Suppressor macrophage treated with lipopolysaccharide for 4 hours (primary cell): ENCODE results near the gene IREB2.
"Not testable (repeated sequence)": the region's sequence is repeated elsewhere in the genome, so short reads cannot be mapped to it uniquely, and the experiment has no call there.

Source experiments
- DNase-seq: peaks from one replicate; pipeline ENCODE4 v3.0.0-alpha.2; 2020

Gene IREB2

GRCh38 chr15:78407608-78408354 is 30.2 kb upstream of the IREB2 start:
- DNase-seq, result no peak

DNA sequence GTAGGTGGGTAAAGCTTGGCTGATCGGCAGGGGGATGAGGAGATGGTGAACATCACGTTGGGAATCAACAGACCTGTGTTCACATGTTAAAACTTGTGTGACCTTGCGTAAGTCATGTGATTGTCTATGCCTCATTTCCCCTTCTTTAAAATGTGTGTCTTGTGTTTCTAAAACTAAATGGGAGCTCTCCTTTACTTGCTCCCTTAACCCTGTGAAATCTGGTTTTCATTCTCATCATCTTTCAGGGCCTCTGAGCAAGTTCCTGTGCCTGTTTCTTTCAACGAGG is 29.7 kb upstream of the IREB2 start:
- no peak for DNase-seq

GRCh38 chr15:78408961-78409360 is 29.1 kb upstream of the IREB2 start:
- DNase-seq, result no peak

DNA sequence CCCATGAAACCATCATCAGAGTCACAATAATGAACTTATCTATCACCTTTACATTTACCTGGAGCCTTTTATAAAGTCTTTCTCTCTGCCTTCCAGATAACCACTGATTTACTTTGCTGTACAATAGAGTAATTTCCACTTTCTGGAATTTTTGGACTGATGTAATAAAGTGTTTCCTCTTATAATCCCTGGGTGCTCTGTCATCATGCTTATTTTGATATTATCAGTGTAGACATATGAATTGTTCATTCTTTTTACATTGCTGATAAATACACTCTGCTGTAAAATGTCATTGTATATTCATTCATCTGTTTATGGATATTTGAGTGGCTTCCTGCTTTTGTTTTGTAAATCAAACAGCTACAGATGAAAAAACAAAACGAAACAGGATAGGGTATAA is 27.0 kb upstream of the IREB2 start:
- peak; percentile 28 for DNase-seq

DNA sequence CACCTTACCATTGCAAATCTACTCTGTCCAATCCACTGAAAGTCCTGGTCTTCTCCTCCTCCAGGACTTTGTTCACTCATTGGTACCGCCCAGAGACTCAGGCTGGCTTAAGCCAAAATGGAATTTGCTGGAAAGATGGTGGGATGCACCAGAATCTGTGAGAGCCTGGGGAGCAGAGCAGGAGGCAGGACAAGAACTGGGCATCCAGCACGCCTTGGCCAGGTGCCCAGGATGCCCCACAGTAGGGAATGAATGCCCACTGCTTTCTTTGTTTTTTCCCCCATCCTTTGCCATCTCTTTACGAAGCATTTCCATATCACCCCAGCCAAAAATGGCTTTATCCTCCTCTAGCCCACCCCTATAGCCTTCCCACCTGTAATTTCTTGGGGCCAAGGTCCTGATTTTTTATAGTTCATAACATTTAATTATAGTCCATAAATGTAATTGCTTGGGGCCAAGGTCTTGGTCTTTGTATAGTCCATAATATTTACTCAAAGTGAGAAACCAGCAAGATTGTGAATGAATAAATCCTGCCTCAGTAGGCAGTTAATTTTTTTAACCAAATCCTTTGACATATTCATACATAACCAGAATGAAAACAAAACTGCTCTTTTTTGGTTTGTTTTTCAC is 23.3 kb upstream of the IREB2 start:
- no peak for DNase-seq

- DNase-seq, result no peak
These were observed 22.7 kb upstream of the IREB2 start for GRCh38 chr15:78415284-78415683.

DNA sequence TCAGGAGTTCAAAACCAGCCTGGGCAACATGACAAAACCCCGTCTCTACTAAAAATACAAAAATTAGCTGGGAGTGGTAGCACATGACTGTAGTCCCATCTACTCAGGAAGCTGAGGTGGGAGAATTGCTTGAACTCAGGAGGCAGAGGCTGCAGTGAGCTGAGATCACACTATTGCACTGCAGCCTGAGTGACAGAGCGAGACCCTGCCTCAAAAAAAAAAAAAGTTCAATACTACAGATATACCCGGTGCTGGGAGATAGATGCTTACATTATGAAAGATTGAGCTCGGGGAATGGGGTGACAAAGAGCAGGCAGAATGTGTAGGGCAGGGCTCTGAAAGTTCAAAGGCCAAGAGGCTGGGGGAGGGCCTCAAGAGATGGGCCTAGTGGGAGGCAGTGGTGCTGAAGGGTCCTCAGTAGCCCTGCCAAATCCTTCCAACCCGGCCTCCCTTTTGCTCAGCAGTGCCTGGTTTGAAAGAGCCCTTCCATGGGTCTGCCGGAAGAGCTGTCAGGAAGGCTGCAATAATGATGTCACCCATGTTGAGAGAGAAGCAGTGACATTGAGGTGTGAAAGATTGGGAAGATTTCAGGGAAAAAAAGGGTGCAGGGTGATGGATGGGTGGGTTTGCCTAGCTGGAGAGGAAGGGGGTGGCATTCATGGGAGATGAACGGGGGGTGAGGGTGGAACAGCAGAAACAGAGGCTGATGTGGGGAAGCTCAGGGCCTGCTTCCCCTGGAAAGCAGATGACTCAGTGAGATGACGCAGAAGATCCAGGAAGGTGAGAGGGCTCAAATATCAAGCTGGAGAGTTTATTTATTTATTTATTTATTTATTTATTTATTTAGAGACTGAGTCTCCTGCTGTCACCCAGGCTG is 20.0 kb upstream of the IREB2 start:
- DNase-seq, result no peak

DNA sequence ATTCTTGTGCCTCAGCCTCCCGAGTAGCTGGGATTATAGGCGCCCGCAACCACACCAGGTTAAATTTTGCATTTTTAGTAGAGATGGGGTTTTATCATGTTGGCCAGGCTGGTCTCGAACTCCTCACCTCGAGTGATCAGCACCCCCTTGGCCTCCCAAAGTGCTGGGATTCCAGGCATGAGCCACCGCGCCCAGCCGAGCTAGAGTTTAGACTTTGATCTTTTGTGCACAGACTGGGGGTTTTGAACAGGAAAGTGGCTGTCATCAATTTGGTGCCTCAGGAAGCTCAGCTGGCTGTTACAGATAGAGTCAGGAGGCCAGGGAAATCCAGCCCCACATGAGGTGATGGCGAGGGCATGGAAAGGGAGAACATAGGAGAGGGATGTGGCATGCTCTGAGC is 19.3 kb upstream of the IREB2 start:
- no peak for DNase-seq

GRCh38 chr15:78419367-78419766 is 18.6 kb upstream of the IREB2 start:
- DNase-seq, result no peak

DNA sequence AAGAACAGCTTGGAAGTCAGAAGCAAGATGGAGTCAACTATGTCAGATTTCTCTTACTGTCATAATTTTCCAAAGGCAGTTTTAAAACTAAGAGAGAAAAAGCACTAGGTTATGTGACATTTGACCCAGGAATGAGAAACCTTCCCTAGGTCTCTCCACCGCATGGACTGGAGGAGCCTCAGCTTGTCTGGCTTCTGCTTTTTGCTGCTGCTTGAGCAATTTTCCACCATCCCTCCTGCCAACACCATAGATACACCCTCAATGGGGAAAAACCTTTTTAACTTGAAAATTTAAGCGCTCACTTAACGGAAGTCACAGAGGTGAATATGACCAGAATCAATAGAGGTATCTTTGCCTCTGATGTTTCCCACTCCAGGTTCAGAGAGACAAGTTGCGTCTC is 17.8 kb upstream of the IREB2 start:
- DNase-seq, result no peak

DNA sequence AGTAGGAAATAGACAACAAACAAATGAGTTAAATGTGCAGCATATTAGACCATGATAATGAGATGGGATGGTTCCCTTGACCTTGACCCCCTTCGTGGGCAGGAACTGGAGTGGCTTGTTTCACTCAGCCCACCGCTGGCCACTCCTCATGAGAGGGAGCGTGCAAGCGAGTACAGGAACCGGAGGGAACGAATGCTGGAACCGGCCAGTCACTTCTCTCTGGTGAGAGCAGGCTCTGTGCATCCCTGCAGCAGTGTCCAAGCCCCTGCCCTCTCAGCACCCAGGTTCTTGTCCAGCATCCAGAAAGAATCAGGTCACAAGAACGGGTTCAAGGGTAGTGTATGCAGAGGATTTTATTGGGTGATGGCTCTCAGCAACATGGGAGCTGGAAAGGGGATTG is 17.2 kb upstream of the IREB2 start:
- DNase-seq, result no peak

- DNase-seq, result no peak
These were observed 16.6 kb upstream of the IREB2 start for GRCh38 chr15:78421238-78421965.

GRCh38 chr15:78422571-78423340 is 15.3 kb upstream of the IREB2 start:
- peak; percentile 76 for DNase-seq

DNA sequence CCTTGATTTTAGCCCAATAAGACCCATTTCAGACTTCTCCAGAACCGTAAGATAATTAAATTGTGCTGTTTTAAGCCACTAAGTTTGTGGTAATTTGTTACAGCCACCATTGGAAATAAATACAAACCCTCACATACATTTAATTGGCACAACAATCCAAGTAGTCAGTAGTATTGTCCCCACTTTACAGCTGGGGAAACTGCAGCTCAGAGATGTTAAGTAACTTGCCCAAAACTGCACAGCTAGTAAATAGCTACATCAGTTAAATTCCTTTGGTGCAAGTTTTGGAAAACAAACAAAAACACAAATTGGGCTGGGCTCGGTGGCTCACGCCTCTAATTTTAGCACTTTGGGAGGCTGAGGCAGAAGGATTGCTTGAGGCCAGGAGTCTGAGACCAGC is 13.3 kb upstream of the IREB2 start:
- DNase-seq, result no peak

DNA sequence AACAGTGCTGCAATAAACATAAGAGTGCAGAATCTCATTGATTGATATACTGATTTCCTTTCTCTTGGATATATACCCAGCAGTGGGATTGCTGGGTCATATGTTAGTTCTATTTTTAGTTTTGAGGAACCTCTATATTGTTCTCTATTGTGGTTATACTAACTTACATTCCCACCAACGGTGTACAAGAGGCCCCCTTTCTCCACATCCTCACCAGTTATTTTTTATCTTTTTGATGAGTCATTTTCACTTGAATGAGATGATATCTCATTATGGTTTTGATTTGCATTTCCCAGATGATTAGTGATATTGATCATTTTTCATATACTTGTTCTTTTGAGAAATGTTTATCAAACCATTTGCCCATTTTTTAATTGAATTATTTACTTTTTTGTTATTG is 12.4 kb upstream of the IREB2 start:
- peak; percentile 23 for DNase-seq

GRCh38 chr15:78426300-78426699 is 11.7 kb upstream of the IREB2 start:
- no peak for DNase-seq

GRCh38 chr15:78427953-78428352 is 10.1 kb upstream of the IREB2 start:
- DNase-seq, result no peak

DNA sequence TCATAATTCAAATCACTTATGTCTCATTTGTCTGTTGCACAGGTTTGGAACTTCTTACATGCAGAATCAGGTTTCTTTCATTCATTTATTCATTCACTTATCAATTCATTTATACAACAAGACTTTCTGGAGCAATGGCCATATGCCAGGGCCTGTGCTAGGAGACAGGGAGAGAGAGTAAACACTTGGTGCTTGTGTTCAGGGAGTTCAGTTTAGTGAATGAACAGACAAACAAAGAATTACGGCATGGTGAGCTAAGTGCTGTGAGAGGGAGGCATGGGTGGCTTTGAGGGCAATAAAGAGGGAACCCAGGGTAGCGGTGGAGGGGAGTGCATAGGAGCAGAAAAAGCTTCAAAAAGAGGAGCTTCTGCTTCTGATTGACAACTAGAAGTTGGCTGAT is 8.5 kb upstream of the IREB2 start:
- no peak for DNase-seq

GRCh38 chr15:78431955-78432354 is 6.1 kb upstream of the IREB2 start:
- no peak for DNase-seq

DNA sequence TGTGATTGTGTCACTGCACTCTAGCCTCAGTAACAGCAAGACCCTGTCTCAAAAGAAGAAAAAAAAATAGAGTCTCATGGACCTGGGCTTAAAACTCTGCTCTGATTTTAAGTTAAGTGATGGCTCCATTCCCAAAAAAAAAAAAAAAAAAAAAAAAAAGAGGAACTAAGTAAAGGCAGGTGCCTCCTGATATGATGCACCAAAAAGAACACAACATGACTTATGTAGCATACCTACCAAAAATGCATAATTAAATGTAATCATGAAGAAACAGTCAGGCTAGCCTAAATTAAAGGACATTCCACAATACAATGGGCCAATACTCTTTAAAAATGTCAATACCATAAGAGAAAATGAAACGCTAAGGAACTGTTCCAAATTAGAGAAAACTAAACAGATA is 5.4 kb upstream of the IREB2 start:
- no peak for DNase-seq

- no peak for DNase-seq
These were observed 3.9 kb upstream of the IREB2 start for GRCh38 chr15:78434134-78434533.

DNA sequence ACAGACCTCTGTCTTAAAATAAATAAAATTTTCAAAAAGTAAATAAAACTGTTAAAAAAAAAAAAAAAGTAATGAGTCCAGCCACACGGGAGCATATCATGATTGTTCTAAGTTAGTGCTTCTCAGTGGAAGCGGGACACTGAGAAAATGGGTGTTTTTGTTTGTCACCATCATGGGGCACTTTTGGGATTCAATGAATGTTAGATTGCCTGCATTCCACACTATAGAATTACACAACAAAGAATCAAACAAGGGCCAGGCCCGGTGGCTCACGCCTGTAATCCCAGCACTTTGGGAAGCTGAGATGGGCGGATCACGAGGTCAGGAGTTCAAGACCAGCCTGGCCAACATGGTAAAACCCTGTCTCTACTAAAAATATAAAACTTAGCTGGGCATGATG is 3.3 kb upstream of the IREB2 start:
- DNase-seq, result not testable (repeated sequence)
